NOMO-1 treated with dmso at 0.1 percent for 144 hours (cell line): ENCODE measurements around the gene ADSL.

Source experiments
- DNase-seq: peaks from one replicate; lab custom pipeline; 2025; ENCODE audit not compliant: unreplicated experiment; lab: John Stamatoyannopoulos, UW

The ADSL gene

GRCh38 chr22:40404251-40405177 is 58.2 kb downstream of the ADSL start:
- DNase-seq = no peak

GRCh38 chr22:40405178-40406062 is 59.1 kb downstream of the ADSL start:
- DNase-seq = no peak

GRCh38 chr22:40406063-40406890 is 60.0 kb downstream of the ADSL start:
- no peak for DNase-seq

- no peak for DNase-seq
These were observed 60.9 kb downstream of the ADSL start for GRCh38 chr22:40407021-40407761.

GRCh38 chr22:40407831-40408717 is 61.8 kb downstream of the ADSL start:
- DNase-seq = no peak

GRCh38 chr22:40408718-40409612 is 62.7 kb downstream of the ADSL start:
- no peak for DNase-seq

GRCh38 chr22:40409613-40410113 is 63.4 kb downstream of the ADSL start:
- no peak for DNase-seq

- no peak for DNase-seq
These were observed 64.0 kb downstream of the ADSL start for GRCh38 chr22:40410272-40410671.

GRCh38 chr22:40410731-40411505 is 64.6 kb downstream of the ADSL start:
- no peak for DNase-seq

GRCh38 chr22:40411506-40411861 is 65.2 kb downstream of the ADSL start:
- no peak for DNase-seq

- DNase-seq = peak; percentile 81
These were observed 66.1 kb downstream of the ADSL start for GRCh38 chr22:40412441-40412840.

- DNase-seq = no peak
These were observed 67.6 kb downstream of the ADSL start for GRCh38 chr22:40413873-40414272.

- DNase-seq = no peak
These were observed 68.0 kb downstream of the ADSL start for GRCh38 chr22:40414311-40414710.

- no peak for DNase-seq
These were observed 68.7 kb downstream of the ADSL start for GRCh38 chr22:40414838-40415505.

GRCh38 chr22:40415531-40416266 is 69.4 kb downstream of the ADSL start:
- peak; percentile 47 for DNase-seq

GRCh38 chr22:40416267-40416570 is 69.9 kb downstream of the ADSL start:
- no peak for DNase-seq
